Right cardiac atrium (tissue), 5 donors: ENCODE measurements around the gene SPTY2D1. TPM values are rescaled to one million over a fixed set of nuclear protein-coding genes. Genes with fewer than 3 reads are reported as not detected.
"Not testable (repeated sequence)": the region's sequence is repeated elsewhere in the genome, so short reads cannot be mapped to it uniquely, and the experiment has no call there.

ENCODE experiments used
- ATAC-seq, 2 donors: fragments of 200-7000 bp; cut with Tn5 transposase; one replicate each; pipeline versions ENCODE4 v1.8.0 to v1.9.1; 2020; ENCODE audit warnings: moderate library complexity in 2 of 2, mild to moderate bottlenecking in 1 of 2
- DNase-seq, 3 donors: peaks; one replicate each; pipeline ENCODE4 v3.0.0-alpha.2; 2020
- H3K27ac ChIP-seq: one replicate; pipeline ENCODE4 v1.5.1; 2013; ENCODE audit warnings: mild to moderate bottlenecking, low read length, control low read depth, moderate library complexity
- H3K27me3 ChIP-seq: one replicate; pipeline ENCODE4 v1.6.1; 2013; ENCODE audit not compliant: control insufficient read depth, insufficient read depth
- H3K4me1 ChIP-seq: one replicate; pipeline ENCODE4 v1.6.1; 2013; ENCODE audit warnings: low read length; ENCODE audit not compliant: control insufficient read depth, insufficient read depth
- H3K4me3 ChIP-seq: one replicate; pipeline ENCODE4 v1.5.1; 2013; ENCODE audit warnings: low read length, control low read depth
- H3K9me3 ChIP-seq: one replicate; pipeline ENCODE4 v1.6.1; 2013; ENCODE audit warnings: low read length; ENCODE audit not compliant: control insufficient read depth
- WGBS: extraction: QIAGEN DNeasy Blood & Tissue Kit; methylation state at CpG from one replicate; pipeline ENCODE4 v1.1.7; 2013; 5-methylcytosine and 5-hydroxymethylcytosine counted together
- intact Hi-C, 4 donors: fragments of 100-400 bp; cut with DNase I; formaldehyde crosslinking; loops; one replicate each; pipeline versions ENCODE4 v1.11.0 to v1.14.0; 2022 to 2023
- polyA plus RNA-seq: library from polyadenylated mRNA; stranded (reverse); fragments of 200-250 nt; gene quantifications from one replicate; pipeline ENCODE4 v1.2.3, GENCODE V29; 2013
- total RNA-seq, 4 donors: library from RNA; stranded (reverse); fragmentation: NEBNext Ultra II Directional; extraction: Animal tissue kit (Norgen Biotek cat#: 25700); gene quantifications; one replicate each; pipeline ENCODE4 v1.2.1, GENCODE V29; 2021
- donor health status: healthy with polysubstance abuse.
- donor health status: DM: no; HTN: yes; CAD: no.
- donor health status: DM: no; HTN: no; CAD: no.
- donor health status: DM: no; HTN: yes; CAD: no; lungs with severe emphysema.
- donor health status: DM: yes; HTN: yes; CAD: no.

The SPTY2D1 gene
- total and polyA plus RNA-seq, 5 donors, result 4.3 to 13.5 (median 12.2) TPM

- not testable (repeated sequence) for ATAC-seq
Observed at GRCh38 chr11:18665353-18665872, 31.3 kb upstream of the SPTY2D1 start.

GRCh38 chr11:18657673-18658072 is 23.5 kb upstream of the SPTY2D1 start:
- no peaks in the 10 kb centered on the region for H3K4me1 ChIP-seq
- no peak overlapping the region for H3K4me3 ChIP-seq
- WGBS, result 86% methylated on average over 5 of the region's 5 CpGs
- ATAC-seq, result no peak
- no peaks in the 10 kb centered on the region for H3K9me3 ChIP-seq
- no peak for DNase-seq
- no peaks in the 10 kb centered on the region for H3K27me3 ChIP-seq
- intact Hi-C loops, result no loop called here
- H3K27ac ChIP-seq, result no peak overlapping the region

More at GRCh38 chr11:18665353-18665872, 31.3 kb upstream of the SPTY2D1 start:
- H3K4me1 ChIP-seq, H3K27ac ChIP-seq, intact Hi-C loops, H3K27me3 ChIP-seq, DNase-seq, H3K4me3 ChIP-seq, H3K9me3 ChIP-seq: not testable (repeated sequence)
- 58% methylated on average over 10 of the region's 10 CpGs for WGBS

- Histone ChIP-seq H3K27me3 (no peaks in the 10 kb centered on the region), H3K9me3 (no peaks in the 10 kb centered on the region), H3K4me3 (no peak overlapping the region), H3K4me1 (no peaks in the 10 kb centered on the region), H3K27ac (no peak overlapping the region)
- intact Hi-C loops, result no loop called here
- ATAC-seq (peak in 1 of 2 donors; percentile 31), DNase-seq (peak in 2 of 3 donors; percentile 57 to 59)
- 74% methylated on average over 19 of the region's 19 CpGs for WGBS
Observed at GRCh38 chr11:18650859-18651557, 16.9 kb upstream of the SPTY2D1 start.

- WGBS, result 73% methylated on average over 4 of the region's 4 CpGs
- no peak overlapping the region for H3K27ac ChIP-seq
- ATAC-seq (no peak), DNase-seq (no peak)
- H3K27me3 ChIP-seq, result no peaks in the 10 kb centered on the region
- intact Hi-C loops, result no loop called here
- no peaks in the 10 kb centered on the region for H3K4me1 ChIP-seq
- H3K4me3 ChIP-seq, result no peak overlapping the region
- H3K9me3 ChIP-seq, result no peaks in the 10 kb centered on the region
Observed at GRCh38 chr11:18650353-18650752, 16.2 kb upstream of the SPTY2D1 start.

GRCh38 chr11:18643034-18643433 is 8.9 kb upstream of the SPTY2D1 start:
- intact Hi-C loops, DNase-seq, H3K9me3 ChIP-seq, H3K4me3 ChIP-seq, H3K27ac ChIP-seq, H3K27me3 ChIP-seq, ATAC-seq, H3K4me1 ChIP-seq: not testable (repeated sequence)
- 67% methylated on average over 4 of the region's 4 CpGs for WGBS

GRCh38 chr11:18641677-18642076 is 7.5 kb upstream of the SPTY2D1 start:
- Histone ChIP-seq H3K4me1 (no peaks in the 10 kb centered on the region), H3K4me3 (no peak overlapping the region), H3K27ac (no peak overlapping the region), H3K27me3 (no peaks in the 10 kb centered on the region), H3K9me3 (no peaks in the 10 kb centered on the region)
- DNase-seq (no peak), ATAC-seq (no peak)
- 10% methylated on average over 1 of the region's 1 CpG for WGBS
- intact Hi-C loops, result no loop called here

GRCh38 chr11:18633256-18634139 is 644 bp downstream of the SPTY2D1 start:
- peaks cover 2% of the 10 kb centered on the region for H3K4me1 ChIP-seq
- no peaks in the 10 kb centered on the region for H3K27me3 ChIP-seq
- 9% methylated on average over 31 of the region's 31 CpGs for WGBS
- peak overlapping the region; percentile 94 for H3K4me3 ChIP-seq
- H3K27ac ChIP-seq, result peak overlapping the region; percentile 87
- no peaks in the 10 kb centered on the region for H3K9me3 ChIP-seq
- intact Hi-C loops, result loop anchor here in 2 of 4 donors (10.0 kb wide), 1 partner anchor 71 kb away; no protein-coding TSS in a partner anchor
- ATAC-seq (no peak), DNase-seq (no peak)

- peak overlapping the region; percentile 94 for H3K4me3 ChIP-seq
- WGBS, result 47% methylated on average over 2 of the region's 2 CpGs
- no peak overlapping the region for H3K27ac ChIP-seq
- H3K4me1 ChIP-seq, result peaks cover 2% of the 10 kb centered on the region
- DNase-seq (no peak), ATAC-seq (no peak)
- H3K27me3 ChIP-seq, result no peaks in the 10 kb centered on the region
- no peaks in the 10 kb centered on the region for H3K9me3 ChIP-seq
- intact Hi-C loops, result loop anchor here in 2 of 4 donors (10.0 kb wide), 1 partner anchor 72 kb away; no protein-coding TSS in a partner anchor
Observed at GRCh38 chr11:18632841-18633240, 1.3 kb downstream of the SPTY2D1 start.

GRCh38 chr11:18624161-18624560 is 10.0 kb downstream of the SPTY2D1 start:
- ATAC-seq, result no peak
- no peaks in the 10 kb centered on the region for H3K27me3 ChIP-seq

GRCh38 chr11:18623707-18624106 is 10.4 kb downstream of the SPTY2D1 start:
- ATAC-seq, result no peak
- no peaks in the 10 kb centered on the region for H3K27me3 ChIP-seq
- H3K4me3 ChIP-seq, result no peak overlapping the region
- H3K9me3 ChIP-seq, result no peaks in the 10 kb centered on the region
- H3K27ac ChIP-seq, result no peak overlapping the region
- H3K4me1 ChIP-seq, result no peaks in the 10 kb centered on the region
- 96% methylated on average over 2 of the region's 2 CpGs for WGBS
- no peak for DNase-seq
- intact Hi-C loops, result no loop called here

More at GRCh38 chr11:18624161-18624560, 10.0 kb downstream of the SPTY2D1 start:
- no peak overlapping the region for H3K4me3 ChIP-seq
- no peaks in the 10 kb centered on the region for H3K9me3 ChIP-seq
- intact Hi-C loops, result no loop called here
- no peak for DNase-seq
- H3K4me1 ChIP-seq, result no peaks in the 10 kb centered on the region
- WGBS, result 82% methylated on average over 1 of the region's 1 CpG
- H3K27ac ChIP-seq, result no peak overlapping the region
